ENCODE results near the gene ETFB. TPM values are rescaled to one million over a fixed set of nuclear protein-coding genes. Genes with fewer than 3 reads are reported as not detected.

ETFB gene
- total and polyA plus RNA-seq, 10 of the 15 experiments (the other 5 are each of a cell fraction or from before 2014, with no cell fraction given): 15.1 to 166 (median 87.8) TPM

DNA sequence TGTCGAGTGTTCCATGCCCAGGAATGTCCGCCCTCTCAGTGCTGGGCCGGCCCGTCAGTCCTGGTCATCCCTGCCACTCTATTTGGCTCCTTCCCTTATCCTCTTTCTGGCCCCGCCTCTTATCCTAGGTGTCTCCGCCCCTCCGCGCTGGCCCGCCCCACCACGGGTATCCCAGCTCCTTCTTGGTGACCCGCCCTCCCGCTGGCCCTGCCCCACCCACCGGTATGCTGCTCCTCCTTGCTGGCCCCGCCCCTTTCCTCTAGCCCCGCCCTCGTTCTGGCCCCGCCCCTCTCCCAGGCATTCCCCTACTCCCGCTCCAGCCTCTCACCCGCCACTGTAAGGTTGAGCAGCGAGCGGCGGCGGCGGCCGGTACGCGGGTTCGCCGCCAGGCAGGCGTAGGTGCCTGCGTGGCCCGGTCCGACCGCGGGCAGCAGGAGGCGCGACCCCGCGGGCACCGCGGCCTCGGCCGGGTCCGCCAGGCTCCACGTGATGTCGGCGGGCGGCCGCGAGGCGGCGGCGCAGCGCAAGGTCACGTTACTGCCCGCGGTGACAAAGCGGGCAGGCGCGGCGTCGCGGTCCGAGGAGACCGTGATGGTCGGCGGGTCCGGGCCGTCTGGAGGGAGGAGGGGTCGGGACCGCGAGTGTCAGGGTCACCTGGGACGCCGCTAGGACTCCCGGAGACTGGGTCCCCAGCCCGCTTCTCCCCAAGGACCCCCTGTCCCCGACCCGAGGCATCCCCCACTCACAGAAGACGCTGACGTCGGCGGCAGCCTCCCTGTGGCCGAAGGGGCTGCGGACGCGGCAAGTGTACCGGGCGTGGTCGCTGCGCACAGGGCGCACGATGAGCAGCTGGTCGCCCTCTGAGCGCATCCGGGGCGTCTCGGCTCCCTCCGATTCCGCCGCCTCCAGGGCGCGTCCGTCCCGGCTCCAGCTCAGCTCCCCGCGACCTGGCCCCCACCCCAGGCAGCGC, 26.2 kb downstream of the ETFB start:
- POLR2A ChIA-PET: interaction anchor here (1.0 to 2.6 kb wide), 5 partner anchors 26 to 78 kb away, joined by 3 to 13 read pairs (median 11); partner anchors contain the start of genes ETFB and SIGLEC10
- Histone ChIP-seq H3K9me3 (replicated peaks; ENCODE audit: control insufficient read depth, insufficient read depth, low read length) (no peaks in the 10 kb centered on the region), H3K4me3 (peak overlapping the region; percentile 60; the same call in 1 of the 2 replicates), H3K27me3 (replicated peaks in 1 of 2; ENCODE audit: control insufficient read depth in 2 of 2, insufficient read depth in 2 of 2, low read length in 1 of 2) (no peaks in the 10 kb centered on the region), H3K4me2 (ENCODE audit: control insufficient read depth, insufficient read depth) (peak overlapping the region; percentile 100), H3K4me1 (ENCODE audit: control insufficient read depth, insufficient read depth, low read length) (peaks cover 17% of the 10 kb centered on the region), H3K27ac (ENCODE audit: control insufficient read depth, insufficient read depth) (peak overlapping the region; percentile 22), H2AFZ (ENCODE audit: control insufficient read depth, low read depth, low read length) (peak overlapping the region; percentile 76), H3K9ac (ENCODE audit: control insufficient read depth, insufficient read depth, low read length) (peak overlapping the region; percentile 18; the same call in 1 of the 2 replicates), H4K20me1 (ENCODE audit: control insufficient read depth, insufficient read depth) (no peaks in the 10 kb centered on the region), H3K36me3 (ENCODE audit: control insufficient read depth in 2 of 2, insufficient read depth in 2 of 2, low read length in 1 of 2) (no peaks in the 10 kb centered on the region), H3K79me2 (ENCODE audit: control insufficient read depth, insufficient read depth, low read length) (no peaks in the 10 kb centered on the region)
- intact Hi-C loops (cut with micrococcal nuclease; ENCODE audit: unreplicated experiment) (loop anchor here (1.0 to 10.0 kb wide), 4 partner anchors 27 to 315 kb away; partner anchors contain the start of gene ETFB), in situ Hi-C loops (cut with MboI) (loop anchor here (5.0 kb wide), 2 partner anchors 97 to 322 kb away; no protein-coding TSS in a partner anchor)
- WGBS (ENCODE audit: insufficient coverage, insufficient replicate concordance, low lambda C conversion rate, missing lambda C conversion rate): 4% methylated on average over 76 of the region's 107 CpGs
- SMC1A ChIA-PET (ENCODE audit: uncharacterized antibody, unreplicated experiment): interaction anchor here (0.7 to 1.9 kb wide), 8 partner anchors 23 to 102 kb away, joined by 3 to 6 read pairs (median 3); partner anchors contain the start of gene SIGLEC10
- CTCF ChIA-PET: interaction anchor here (0.6 to 5.1 kb wide), 16 partner anchors 26 to 442 kb away, joined by 3 to 47 read pairs (median 6); partner anchors contain the start of genes ETFB, NKG7 and SIGLEC10
- RAD21 ChIA-PET (ENCODE audit: unreplicated experiment): interaction anchor here (0.6 to 3.2 kb wide), 20 partner anchors 19 to 438 kb away, joined by 3 to 32 read pairs (median 4); partner anchors contain the start of genes ETFB and SIGLEC10
- peak; percentile 89 for ATAC-seq
- FAIRE-seq: peak; percentile 90
- BruUV-seq (replicated peaks): no TSS peak
- DNase-seq (ENCODE audit: low read depth, low spot score): peak; percentile 53
- TF ChIP-seq BACH1 (IDR thresholded peaks at IDR 0.05; ENCODE audit: borderline replicate concordance) (peak; percentile 78), RB1 (IDR thresholded peaks at IDR 0.05; ENCODE audit: borderline replicate concordance) (peak; percentile 84; the same call in 1 of the 2 replicates), JUNB (IDR thresholded peaks at IDR 0.05) (no peak), NFYA (IDR thresholded peaks at IDR 0.05; ENCODE audit: borderline replicate concordance, low read depth, low read length) (no peak), MXI1 (IDR thresholded peaks at IDR 0.05; ENCODE audit: low read depth, low read length) (no peak), RAD51 (IDR thresholded peaks at IDR 0.05) (no peak), EED (IDR thresholded peaks at IDR 0.05; ENCODE audit: low read depth) (no peak)
- TF ChIP-seq, protein P1, sequence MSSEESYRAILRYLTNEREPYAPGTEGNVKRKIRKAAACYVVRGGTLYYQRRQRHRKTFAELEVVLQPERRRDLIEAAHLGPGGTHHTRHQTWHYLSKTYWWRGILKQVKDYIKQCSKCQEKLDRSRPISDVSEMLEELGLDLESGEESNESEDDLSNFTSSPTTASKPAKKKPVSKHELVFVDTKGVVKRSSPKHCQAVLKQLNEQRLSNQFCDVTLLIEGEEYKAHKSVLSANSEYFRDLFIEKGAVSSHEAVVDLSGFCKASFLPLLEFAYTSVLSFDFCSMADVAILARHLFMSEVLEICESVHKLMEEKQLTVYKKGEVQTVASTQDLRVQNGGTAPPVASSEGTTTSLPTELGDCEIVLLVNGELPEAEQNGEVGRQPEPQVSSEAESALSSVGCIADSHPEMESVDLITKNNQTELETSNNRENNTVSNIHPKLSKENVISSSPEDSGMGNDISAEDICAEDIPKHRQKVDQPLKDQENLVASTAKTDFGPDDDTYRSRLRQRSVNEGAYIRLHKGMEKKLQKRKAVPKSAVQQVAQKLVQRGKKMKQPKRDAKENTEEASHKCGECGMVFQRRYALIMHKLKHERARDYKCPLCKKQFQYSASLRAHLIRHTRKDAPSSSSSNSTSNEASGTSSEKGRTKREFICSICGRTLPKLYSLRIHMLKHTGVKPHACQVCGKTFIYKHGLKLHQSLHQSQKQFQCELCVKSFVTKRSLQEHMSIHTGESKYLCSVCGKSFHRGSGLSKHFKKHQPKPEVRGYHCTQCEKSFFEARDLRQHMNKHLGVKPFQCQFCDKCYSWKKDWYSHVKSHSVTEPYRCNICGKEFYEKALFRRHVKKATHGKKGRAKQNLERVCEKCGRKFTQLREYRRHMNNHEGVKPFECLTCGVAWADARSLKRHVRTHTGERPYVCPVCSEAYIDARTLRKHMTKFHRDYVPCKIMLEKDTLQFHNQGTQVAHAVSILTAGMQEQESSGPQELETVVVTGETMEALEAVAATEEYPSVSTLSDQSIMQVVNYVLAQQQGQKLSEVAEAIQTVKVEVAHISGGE (CRISPR knock-in tag; IDR thresholded peaks at IDR 0.05): no peak
- TF ChIP-seq, protein P2, sequence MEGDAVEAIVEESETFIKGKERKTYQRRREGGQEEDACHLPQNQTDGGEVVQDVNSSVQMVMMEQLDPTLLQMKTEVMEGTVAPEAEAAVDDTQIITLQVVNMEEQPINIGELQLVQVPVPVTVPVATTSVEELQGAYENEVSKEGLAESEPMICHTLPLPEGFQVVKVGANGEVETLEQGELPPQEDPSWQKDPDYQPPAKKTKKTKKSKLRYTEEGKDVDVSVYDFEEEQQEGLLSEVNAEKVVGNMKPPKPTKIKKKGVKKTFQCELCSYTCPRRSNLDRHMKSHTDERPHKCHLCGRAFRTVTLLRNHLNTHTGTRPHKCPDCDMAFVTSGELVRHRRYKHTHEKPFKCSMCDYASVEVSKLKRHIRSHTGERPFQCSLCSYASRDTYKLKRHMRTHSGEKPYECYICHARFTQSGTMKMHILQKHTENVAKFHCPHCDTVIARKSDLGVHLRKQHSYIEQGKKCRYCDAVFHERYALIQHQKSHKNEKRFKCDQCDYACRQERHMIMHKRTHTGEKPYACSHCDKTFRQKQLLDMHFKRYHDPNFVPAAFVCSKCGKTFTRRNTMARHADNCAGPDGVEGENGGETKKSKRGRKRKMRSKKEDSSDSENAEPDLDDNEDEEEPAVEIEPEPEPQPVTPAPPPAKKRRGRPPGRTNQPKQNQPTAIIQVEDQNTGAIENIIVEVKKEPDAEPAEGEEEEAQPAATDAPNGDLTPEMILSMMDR (IDR thresholded peaks at IDR 0.05 in 2 of 3, conservative IDR thresholded peaks at IDR 0.05 in 1 of 3; ENCODE audit: control insufficient read depth in 2 of 3, extremely low read depth in 1 of 3, insufficient read depth in 1 of 3, low read depth in 3 of 3, low read length in 3 of 3): peak; percentile 4 to 46 (median 14); a peak in 3 of 6 replicates
- TF ChIP-seq, protein P3, sequence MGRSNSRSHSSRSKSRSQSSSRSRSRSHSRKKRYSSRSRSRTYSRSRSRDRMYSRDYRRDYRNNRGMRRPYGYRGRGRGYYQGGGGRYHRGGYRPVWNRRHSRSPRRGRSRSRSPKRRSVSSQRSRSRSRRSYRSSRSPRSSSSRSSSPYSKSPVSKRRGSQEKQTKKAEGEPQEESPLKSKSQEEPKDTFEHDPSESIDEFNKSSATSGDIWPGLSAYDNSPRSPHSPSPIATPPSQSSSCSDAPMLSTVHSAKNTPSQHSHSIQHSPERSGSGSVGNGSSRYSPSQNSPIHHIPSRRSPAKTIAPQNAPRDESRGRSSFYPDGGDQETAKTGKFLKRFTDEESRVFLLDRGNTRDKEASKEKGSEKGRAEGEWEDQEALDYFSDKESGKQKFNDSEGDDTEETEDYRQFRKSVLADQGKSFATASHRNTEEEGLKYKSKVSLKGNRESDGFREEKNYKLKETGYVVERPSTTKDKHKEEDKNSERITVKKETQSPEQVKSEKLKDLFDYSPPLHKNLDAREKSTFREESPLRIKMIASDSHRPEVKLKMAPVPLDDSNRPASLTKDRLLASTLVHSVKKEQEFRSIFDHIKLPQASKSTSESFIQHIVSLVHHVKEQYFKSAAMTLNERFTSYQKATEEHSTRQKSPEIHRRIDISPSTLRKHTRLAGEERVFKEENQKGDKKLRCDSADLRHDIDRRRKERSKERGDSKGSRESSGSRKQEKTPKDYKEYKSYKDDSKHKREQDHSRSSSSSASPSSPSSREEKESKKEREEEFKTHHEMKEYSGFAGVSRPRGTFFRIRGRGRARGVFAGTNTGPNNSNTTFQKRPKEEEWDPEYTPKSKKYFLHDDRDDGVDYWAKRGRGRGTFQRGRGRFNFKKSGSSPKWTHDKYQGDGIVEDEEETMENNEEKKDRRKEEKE (IDR thresholded peaks at IDR 0.05): no peak
- TF ChIP-seq, protein P4, sequence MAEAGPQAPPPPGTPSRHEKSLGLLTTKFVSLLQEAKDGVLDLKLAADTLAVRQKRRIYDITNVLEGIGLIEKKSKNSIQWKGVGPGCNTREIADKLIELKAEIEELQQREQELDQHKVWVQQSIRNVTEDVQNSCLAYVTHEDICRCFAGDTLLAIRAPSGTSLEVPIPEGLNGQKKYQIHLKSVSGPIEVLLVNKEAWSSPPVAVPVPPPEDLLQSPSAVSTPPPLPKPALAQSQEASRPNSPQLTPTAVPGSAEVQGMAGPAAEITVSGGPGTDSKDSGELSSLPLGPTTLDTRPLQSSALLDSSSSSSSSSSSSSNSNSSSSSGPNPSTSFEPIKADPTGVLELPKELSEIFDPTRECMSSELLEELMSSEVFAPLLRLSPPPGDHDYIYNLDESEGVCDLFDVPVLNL (IDR thresholded peaks at IDR 0.05; ENCODE audit: low read depth, low read length): no peak
